GM15510 (cell line): ENCODE data around the gene CEP295NL.

Experiments
- POLR2A ChIP-seq: IDR thresholded peaks from 3 replicates; pipeline ENCODE4 v1.6.1; 2011; ENCODE audit warnings: borderline replicate concordance; ENCODE audit not compliant: insufficient read length; ENCODE audit errors: extremely low read depth

Gene CEP295NL

GRCh38 chr17:78898075-78898836 is 4.7 kb downstream of the CEP295NL start:
- no peak for TF ChIP-seq POLR2A

- no peak for TF ChIP-seq POLR2A
Observed at GRCh38 chr17:78897664-78898047, 5.3 kb downstream of the CEP295NL start.

- no peak for TF ChIP-seq POLR2A
Observed at GRCh38 chr17:78896834-78897663, 6.0 kb downstream of the CEP295NL start.

- TF ChIP-seq POLR2A = no peak
Observed at GRCh38 chr17:78896091-78896833, 6.7 kb downstream of the CEP295NL start.

- TF ChIP-seq POLR2A = no peak
Observed at GRCh38 chr17:78895322-78895721, 7.7 kb downstream of the CEP295NL start.

- TF ChIP-seq POLR2A = no peak
Observed at GRCh38 chr17:78893684-78894083, 9.3 kb downstream of the CEP295NL start.

GRCh38 chr17:78892936-78893379 is 10.0 kb downstream of the CEP295NL start:
- TF ChIP-seq POLR2A = no peak

- TF ChIP-seq POLR2A = no peak
Observed at GRCh38 chr17:78892520-78892919, 10.5 kb downstream of the CEP295NL start.

GRCh38 chr17:78892062-78892456 is 10.9 kb downstream of the CEP295NL start:
- no peak for TF ChIP-seq POLR2A

- TF ChIP-seq POLR2A = no peak
Observed at GRCh38 chr17:78891406-78892061, 11.5 kb downstream of the CEP295NL start.

GRCh38 chr17:78890498-78890897 is 12.5 kb downstream of the CEP295NL start:
- TF ChIP-seq POLR2A = no peak

GRCh38 chr17:78889531-78889930 is 13.5 kb downstream of the CEP295NL start:
- TF ChIP-seq POLR2A = no peak

- TF ChIP-seq POLR2A = no peak
Observed at GRCh38 chr17:78888941-78889518, 14.0 kb downstream of the CEP295NL start.

- TF ChIP-seq POLR2A = no peak
Observed at GRCh38 chr17:78886954-78887353, 16.0 kb downstream of the CEP295NL start.
